ENCODE results near the gene NEO1. TPM values are rescaled to one million over a fixed set of nuclear protein-coding genes. Genes with fewer than 3 reads are reported as not detected.

Gene NEO1
- total RNA-seq, 1 donor from 2014 or later, result 2.3 TPM

DNA sequence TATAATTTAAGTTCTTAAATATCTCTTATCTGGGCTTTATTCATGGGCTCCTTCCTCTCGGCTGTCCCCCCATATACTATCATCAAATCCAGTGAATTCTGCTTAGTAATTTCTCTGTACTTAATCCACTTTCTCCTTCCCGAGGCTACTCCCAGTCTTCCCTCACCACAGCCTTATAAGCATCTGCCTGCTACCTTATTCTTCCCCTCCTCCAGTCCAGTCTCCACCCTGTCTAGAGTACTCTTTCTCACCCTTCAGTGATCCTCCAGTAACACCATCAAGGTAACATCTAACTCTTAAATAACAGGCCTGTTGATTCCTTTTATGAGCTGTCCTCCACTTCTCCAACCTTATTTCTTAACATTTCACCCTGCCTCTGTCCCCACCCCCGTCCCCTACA is 65.8 kb downstream of the NEO1 start:
- Mint-ChIP-seq H3K4me1 (no peaks in the 10 kb centered on the region), H3K4me3 (no peak overlapping the region), H3K27ac (no peak overlapping the region), H3K36me3 (ENCODE audit: low read depth) (no peaks in the 10 kb centered on the region), H3K27me3 (peaks cover 10% of the 10 kb centered on the region), H3K9me3 (no peaks in the 10 kb centered on the region)
- CTCF ChIA-PET, result no interaction called here
- POLR2A ChIA-PET, result no interaction called here
- TF ChIP-seq, protein P1, sequence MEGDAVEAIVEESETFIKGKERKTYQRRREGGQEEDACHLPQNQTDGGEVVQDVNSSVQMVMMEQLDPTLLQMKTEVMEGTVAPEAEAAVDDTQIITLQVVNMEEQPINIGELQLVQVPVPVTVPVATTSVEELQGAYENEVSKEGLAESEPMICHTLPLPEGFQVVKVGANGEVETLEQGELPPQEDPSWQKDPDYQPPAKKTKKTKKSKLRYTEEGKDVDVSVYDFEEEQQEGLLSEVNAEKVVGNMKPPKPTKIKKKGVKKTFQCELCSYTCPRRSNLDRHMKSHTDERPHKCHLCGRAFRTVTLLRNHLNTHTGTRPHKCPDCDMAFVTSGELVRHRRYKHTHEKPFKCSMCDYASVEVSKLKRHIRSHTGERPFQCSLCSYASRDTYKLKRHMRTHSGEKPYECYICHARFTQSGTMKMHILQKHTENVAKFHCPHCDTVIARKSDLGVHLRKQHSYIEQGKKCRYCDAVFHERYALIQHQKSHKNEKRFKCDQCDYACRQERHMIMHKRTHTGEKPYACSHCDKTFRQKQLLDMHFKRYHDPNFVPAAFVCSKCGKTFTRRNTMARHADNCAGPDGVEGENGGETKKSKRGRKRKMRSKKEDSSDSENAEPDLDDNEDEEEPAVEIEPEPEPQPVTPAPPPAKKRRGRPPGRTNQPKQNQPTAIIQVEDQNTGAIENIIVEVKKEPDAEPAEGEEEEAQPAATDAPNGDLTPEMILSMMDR (IDR thresholded peaks at IDR 0.05), result no peak
- DNase-seq (no peak), ATAC-seq (ENCODE audit: low read depth) (no peak)
- intact Hi-C loops (cut with micrococcal nuclease), result no loop called here

DNA sequence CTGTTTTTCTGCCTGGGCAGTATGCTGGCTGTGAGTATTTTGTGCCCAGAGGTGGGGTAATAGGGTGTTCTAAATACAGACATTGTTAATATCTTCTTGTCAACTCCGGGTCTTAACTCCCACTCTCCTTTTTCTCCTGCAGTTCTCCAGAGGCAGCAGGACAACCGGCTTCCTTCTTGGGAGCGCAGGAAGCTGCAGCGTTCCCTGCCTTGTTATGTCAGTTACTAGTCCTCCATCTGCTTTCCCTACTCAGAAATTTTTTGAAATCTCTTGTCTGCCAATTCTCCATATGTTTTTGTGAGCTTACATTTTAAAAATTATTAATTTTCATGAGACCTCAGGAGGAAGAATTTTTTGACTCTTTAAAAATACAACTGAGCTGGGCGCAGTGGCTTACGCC is 67.2 kb downstream of the NEO1 start:
- H3K4me1 Mint-ChIP-seq, result no peaks in the 10 kb centered on the region
- ATAC-seq (ENCODE audit: low read depth) (no peak), DNase-seq (no peak)
- no peaks in the 10 kb centered on the region for H3K9me3 Mint-ChIP-seq
- ChIA-PET POLR2A (no interaction called here), CTCF (interaction anchor here (0.6 kb wide), 1 partner anchor 287 kb away, joined by 3 read pairs; no protein-coding TSS in a partner anchor)
- H3K36me3 Mint-ChIP-seq (ENCODE audit: low read depth), result no peaks in the 10 kb centered on the region
- TF ChIP-seq, protein P1 (IDR thresholded peaks at IDR 0.05), result no peak
- H3K27ac Mint-ChIP-seq, result no peak overlapping the region
- H3K4me3 Mint-ChIP-seq, result no peak overlapping the region
- H3K27me3 Mint-ChIP-seq, result peaks cover 10% of the 10 kb centered on the region
- intact Hi-C loops (cut with micrococcal nuclease), result no loop called here

DNA sequence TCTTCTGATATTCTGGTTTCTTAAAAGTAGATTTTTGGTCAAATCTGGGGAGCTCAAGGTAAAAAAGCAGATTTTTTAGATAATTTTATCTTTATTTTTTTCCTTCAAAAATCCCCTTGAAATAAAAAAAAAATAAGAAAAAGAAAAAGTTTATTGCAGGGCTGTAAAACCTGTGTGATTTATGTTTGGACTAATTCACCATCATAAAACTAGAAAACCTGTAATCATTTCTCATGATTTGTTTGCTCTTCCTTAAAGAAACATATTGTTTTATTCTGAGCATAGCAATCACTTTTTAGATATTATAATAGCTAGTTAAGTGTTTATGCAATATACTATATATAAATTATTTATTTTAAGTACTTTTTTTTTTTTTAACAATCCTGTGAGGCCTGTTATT is 68.0 kb downstream of the NEO1 start:
- Mint-ChIP-seq H3K4me1 (no peaks in the 10 kb centered on the region), H3K27me3 (peaks cover 10% of the 10 kb centered on the region), H3K36me3 (ENCODE audit: low read depth) (no peaks in the 10 kb centered on the region), H3K27ac (no peak overlapping the region), H3K9me3 (no peaks in the 10 kb centered on the region), H3K4me3 (no peak overlapping the region)
- intact Hi-C loops (cut with micrococcal nuclease), result no loop called here
- CTCF ChIA-PET, result no interaction called here
- no peak for DNase-seq
- no peak for ATAC-seq (ENCODE audit: low read depth)
- POLR2A ChIA-PET, result no interaction called here
- TF ChIP-seq, protein P1 (IDR thresholded peaks at IDR 0.05), result no peak

DNA sequence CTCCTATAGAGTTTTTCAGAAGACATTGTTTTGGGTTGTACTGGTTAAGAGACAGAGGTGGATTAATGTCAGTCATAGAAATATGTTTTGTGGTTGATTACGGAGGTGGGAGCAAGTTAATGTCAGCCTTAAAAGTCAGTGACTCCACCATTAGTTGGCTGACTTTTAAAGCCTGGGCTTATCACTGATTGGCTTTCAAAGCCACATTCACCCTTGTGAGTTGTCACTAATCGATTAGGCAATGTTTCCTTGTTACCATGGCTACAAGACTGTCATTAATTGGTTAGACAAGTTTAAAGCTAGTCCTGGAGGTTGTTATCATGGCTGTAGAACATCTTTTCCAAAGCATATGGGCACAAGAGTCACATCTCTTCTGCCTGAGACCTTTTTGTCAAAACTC is 73.0 kb downstream of the NEO1 start:
- Mint-ChIP-seq H3K9me3 (no peaks in the 10 kb centered on the region), H3K4me3 (no peak overlapping the region), H3K27ac (no peak overlapping the region), H3K36me3 (ENCODE audit: low read depth) (no peaks in the 10 kb centered on the region), H3K27me3 (peaks cover 8% of the 10 kb centered on the region), H3K4me1 (no peaks in the 10 kb centered on the region)
- CTCF ChIA-PET, result no interaction called here
- DNase-seq (no peak), ATAC-seq (ENCODE audit: low read depth) (no peak)
- intact Hi-C loops (cut with micrococcal nuclease), result no loop called here
- POLR2A ChIA-PET, result no interaction called here
- TF ChIP-seq, protein P1 (IDR thresholded peaks at IDR 0.05), result no peak

DNA sequence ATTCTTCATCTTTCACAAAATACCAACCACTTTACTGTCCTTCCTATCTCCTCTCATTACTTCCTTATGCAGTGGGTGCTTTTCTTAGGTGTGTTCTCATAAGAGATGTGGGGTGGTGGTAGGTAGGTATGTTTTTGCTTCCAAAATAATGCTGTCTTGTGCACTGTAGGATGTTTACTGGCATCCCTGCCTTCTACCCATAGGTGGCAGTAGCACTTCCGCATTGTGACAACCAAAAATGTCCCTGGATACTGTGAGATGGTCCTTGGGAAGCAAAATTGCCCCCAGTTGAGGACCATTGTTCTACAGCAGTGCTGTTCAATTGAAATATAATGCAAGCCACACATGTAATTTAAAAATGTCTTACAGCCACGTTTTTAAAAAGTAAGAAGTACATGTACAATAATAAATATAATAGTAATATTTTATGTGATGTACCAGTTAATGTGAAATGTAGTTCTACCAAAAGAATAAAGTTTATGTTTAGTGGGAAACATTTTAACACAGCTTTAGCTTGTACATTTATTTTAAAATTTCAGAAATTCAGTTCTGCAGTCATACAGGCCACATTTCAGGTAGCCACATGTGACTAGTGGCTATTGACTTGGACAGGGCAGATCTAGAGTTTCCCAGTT is 75.2 kb downstream of the NEO1 start:
- DNase-seq (no peak), ATAC-seq (ENCODE audit: low read depth) (no peak)
- no peaks in the 10 kb centered on the region for H3K4me1 Mint-ChIP-seq
- ChIA-PET POLR2A (no interaction called here), CTCF (interaction anchor here (1.0 kb wide), 1 partner anchor 11 kb away, joined by 3 read pairs; no protein-coding TSS in a partner anchor)
- TF ChIP-seq, protein P1 (IDR thresholded peaks at IDR 0.05), result no peak
- H3K27ac Mint-ChIP-seq, result no peak overlapping the region
- no peak overlapping the region for H3K4me3 Mint-ChIP-seq
- H3K36me3 Mint-ChIP-seq (ENCODE audit: low read depth), result no peaks in the 10 kb centered on the region
- intact Hi-C loops (cut with micrococcal nuclease), result no loop called here
- no peaks in the 10 kb centered on the region for H3K9me3 Mint-ChIP-seq
- peaks cover 10% of the 10 kb centered on the region for H3K27me3 Mint-ChIP-seq

All from activated B cell treated with CpG ODN at 0.5 μM for 24 hours (primary cell).